Trophoblast cell (in vitro differentiated cells and primary cell): Measurements from ENCODE around the gene CPTP.

Experiments used
- DNase-seq, 2 donors: peaks; one replicate each; pipeline ENCODE4 v3.0.0-alpha.2; 2016
- H2AFZ ChIP-seq: 2 replicates; pipeline ENCODE4 v1.6.1; 2013; ENCODE audit warnings: low read length, moderate library complexity, mild to moderate bottlenecking; ENCODE audit not compliant: insufficient read depth, poor library complexity
- H2AK5ac ChIP-seq: 2 replicates; pipeline ENCODE4 v1.6.1; 2013; ENCODE audit warnings: mild to moderate bottlenecking, low read length
- H2BK120ac ChIP-seq: 2 replicates; pipeline ENCODE4 v1.6.1; 2013; ENCODE audit warnings: low read length, mild to moderate bottlenecking, moderate library complexity; ENCODE audit not compliant: insufficient read depth, poor library complexity
- H2BK12ac ChIP-seq: 2 replicates; pipeline ENCODE4 v1.6.1; 2013; ENCODE audit warnings: mild to moderate bottlenecking, low read length, moderate library complexity
- H2BK5ac ChIP-seq: 2 replicates; pipeline ENCODE4 v1.6.1; 2013; ENCODE audit warnings: low read length, low read depth, moderate library complexity, mild to moderate bottlenecking; ENCODE audit not compliant: poor library complexity
- H3K14ac ChIP-seq: 2 replicates; pipeline ENCODE4 v1.6.1; 2013; ENCODE audit warnings: mild to moderate bottlenecking, low read length
- H3K18ac ChIP-seq: 2 replicates; pipeline ENCODE4 v1.6.1; 2013; ENCODE audit warnings: mild to moderate bottlenecking, low read length
- H3K23ac ChIP-seq: 2 replicates; pipeline ENCODE4 v1.6.1; 2013; ENCODE audit warnings: low read length
- H3K27ac ChIP-seq: 2 replicates; pipeline ENCODE4 v1.5.1; 2013; ENCODE audit warnings: low read depth, mild to moderate bottlenecking, inconsistent platforms, low read length, moderate library complexity
- H3K27me3 ChIP-seq: 2 replicates; pipeline ENCODE4 v1.6.1; 2013; ENCODE audit warnings: inconsistent platforms, mild to moderate bottlenecking, low read length, moderate library complexity; ENCODE audit not compliant: insufficient read depth
- H3K36me3 ChIP-seq, 2 experiments: 1 replicate in 1 of 2; 2 replicates in 1 of 2; pipeline ENCODE4 v1.6.1; 2013; ENCODE audit warnings: low read length in 2 of 2, mild to moderate bottlenecking in 2 of 2, moderate library complexity in 1 of 2; ENCODE audit not compliant: insufficient read depth in 2 of 2, control insufficient read depth in 1 of 2
- H3K4ac ChIP-seq: 2 replicates; pipeline ENCODE4 v1.6.1; 2013; ENCODE audit warnings: low read depth, mild to moderate bottlenecking, low read length, moderate library complexity
- H3K4me1 ChIP-seq, 2 experiments: 1 replicate in 1 of 2; 2 replicates in 1 of 2; pipeline ENCODE4 v1.6.1; 2013; ENCODE audit warnings: low read length in 2 of 2, mild to moderate bottlenecking in 2 of 2, moderate library complexity in 1 of 2; ENCODE audit not compliant: insufficient read depth in 2 of 2, control insufficient read depth in 1 of 2
- H3K4me2 ChIP-seq: 2 replicates; pipeline ENCODE4 v1.6.1; 2013; ENCODE audit warnings: inconsistent platforms, mild to moderate bottlenecking, low read length, moderate library complexity
- H3K4me3 ChIP-seq: 2 replicates; pipeline ENCODE4 v1.5.1; 2013; ENCODE audit warnings: mild to moderate bottlenecking, low read depth, low read length, inconsistent platforms
- H3K79me1 ChIP-seq: one replicate; pipeline ENCODE4 v1.6.1; 2013; ENCODE audit warnings: low read length
- H3K79me2 ChIP-seq: 2 replicates; pipeline ENCODE4 v1.6.1; 2013; ENCODE audit warnings: low read length, mild to moderate bottlenecking; ENCODE audit not compliant: control insufficient read depth, insufficient read depth, poor library complexity
- H3K9ac ChIP-seq: 2 replicates; pipeline ENCODE4 v1.6.1; 2013; ENCODE audit warnings: mild to moderate bottlenecking, low read length
- H3K9me3 ChIP-seq: 2 replicates; pipeline ENCODE4 v1.6.1; 2013; ENCODE audit warnings: low read depth, mild to moderate bottlenecking, control low read depth, inconsistent platforms, low read length; ENCODE audit not compliant: insufficient read depth
- H4K12ac ChIP-seq: 2 replicates; pipeline ENCODE4 v1.6.1; 2013; ENCODE audit warnings: low read depth, mild to moderate bottlenecking, low read length, moderate library complexity
- H4K8ac ChIP-seq: 2 replicates; pipeline ENCODE4 v1.6.1; 2013; ENCODE audit warnings: low read depth, mild to moderate bottlenecking, low read length, moderate library complexity
- H4K91ac ChIP-seq: one replicate; pipeline ENCODE4 v1.6.1; 2013; ENCODE audit warnings: low read depth, mild to moderate bottlenecking, low read length, moderate library complexity
- WGBS: extraction: QIAGEN DNeasy Blood & Tissue Kit; methylation state at CpG from one replicate; pipeline ENCODE4 v1.1.7; 2013; ENCODE audit warnings: missing lambda C conversion rate; ENCODE audit not compliant: insufficient read length, insufficient coverage; ENCODE audit errors: extremely low coverage; 5-methylcytosine and 5-hydroxymethylcytosine counted together

Gene CPTP

GRCh38 chr1:1347026-1347595, 22.5 kb downstream of the CPTP start:
- peaks cover 17 to 38% of the 10 kb centered on the region in 2 experiments for H3K4me1 ChIP-seq
- peak overlapping the region; percentile 57 for H3K4ac ChIP-seq
- no CpG with 5 or more reads among the region's 10 CpGs for WGBS
- no peak overlapping the region for H3K4me3 ChIP-seq
- H4K12ac ChIP-seq: no peak overlapping the region
- no peak overlapping the region for H2BK120ac ChIP-seq
- peak overlapping the region; percentile 11 for H2AFZ ChIP-seq
- H3K9me3 ChIP-seq: no peaks in the 10 kb centered on the region
- H3K9ac ChIP-seq: no peak overlapping the region
- no peak overlapping the region for H2BK5ac ChIP-seq
- peak overlapping the region; percentile 73 for H3K4me2 ChIP-seq
- DNase-seq: no peak
- peaks cover 28% of the 10 kb centered on the region for H3K79me2 ChIP-seq
- H3K14ac ChIP-seq: no peak overlapping the region
- no peak overlapping the region for H3K27ac ChIP-seq
- no peak overlapping the region for H2BK12ac ChIP-seq
- H3K36me3 ChIP-seq: peaks cover 7% of the 10 kb centered on the region in 2 experiments
- no peak overlapping the region for H3K23ac ChIP-seq
- H3K79me1 ChIP-seq: peaks cover 14% of the 10 kb centered on the region
- H2AK5ac ChIP-seq: no peak overlapping the region
- H4K91ac ChIP-seq: no peak overlapping the region
- H3K27me3 ChIP-seq: no peaks in the 10 kb centered on the region
- H4K8ac ChIP-seq: no peak overlapping the region
- H3K18ac ChIP-seq: peak overlapping the region; percentile 50

- Histone ChIP-seq H2AFZ (peak overlapping the region; percentile 48), H3K79me2 (peaks cover 28% of the 10 kb centered on the region), H4K91ac (peak overlapping the region; percentile 67), H2BK5ac (peak overlapping the region; percentile 35), H3K18ac (peak overlapping the region; percentile 96), H3K9ac (peak overlapping the region; percentile 16), H2BK120ac (no peak overlapping the region), H2AK5ac (peak overlapping the region; percentile 69), H3K27ac (peak overlapping the region; percentile 11), H3K4ac (peak overlapping the region; percentile 94), H3K9me3 (no peaks in the 10 kb centered on the region), H3K4me3 (peak overlapping the region; percentile 82), H3K27me3 (no peaks in the 10 kb centered on the region), H3K4me2 (peak overlapping the region; percentile 73), H4K12ac (peak overlapping the region; percentile 82), H3K23ac (no peak overlapping the region), H3K14ac (peak overlapping the region; percentile 95), H3K79me1 (peaks cover 14% of the 10 kb centered on the region), H3K4me1 (peaks cover 22 to 44% of the 10 kb centered on the region in 2 experiments), H2BK12ac (no peak overlapping the region), H4K8ac (peak overlapping the region; percentile 47), H3K36me3 (peaks cover 9 to 14% of the 10 kb centered on the region in 2 experiments)
- peak; percentile 70 to 74 for DNase-seq
- no CpG with 5 or more reads among the region's 26 CpGs for WGBS
These were observed 23.2 kb downstream of the CPTP start for GRCh38 chr1:1347663-1348419.

GRCh38 chr1:1348420-1349255, 24.0 kb downstream of the CPTP start:
- Histone ChIP-seq H4K91ac (peak overlapping the region; percentile 67), H3K4me1 (peaks cover 23 to 45% of the 10 kb centered on the region in 2 experiments), H2BK12ac (no peak overlapping the region), H2AK5ac (peak overlapping the region; percentile 69), H2BK5ac (peak overlapping the region; percentile 35), H3K23ac (no peak overlapping the region), H3K27me3 (no peaks in the 10 kb centered on the region), H3K79me2 (peaks cover 28% of the 10 kb centered on the region), H3K18ac (peak overlapping the region; percentile 96), H4K8ac (peak overlapping the region; percentile 84), H4K12ac (peak overlapping the region; percentile 82), H3K36me3 (peaks cover 17 to 22% of the 10 kb centered on the region in 2 experiments), H3K9ac (peak overlapping the region; percentile 80), H3K4me3 (peak overlapping the region; percentile 82), H3K14ac (peak overlapping the region; percentile 95), H3K9me3 (no peaks in the 10 kb centered on the region), H2AFZ (peak overlapping the region; percentile 75), H3K27ac (peak overlapping the region; percentile 23), H3K4me2 (peak overlapping the region; percentile 73), H3K79me1 (peaks cover 14% of the 10 kb centered on the region), H3K4ac (peak overlapping the region; percentile 94), H2BK120ac (peak overlapping the region; percentile 47)
- no CpG with 5 or more reads among the region's 109 CpGs for WGBS
- peak; percentile 46 to 68 for DNase-seq
